ENCODE measurements around the gene LMTK3.
"Not testable (repeated sequence)": the region's sequence is repeated elsewhere in the genome, so short reads cannot be mapped to it uniquely, and the experiment has no call there.

The LMTK3 gene

DNA sequence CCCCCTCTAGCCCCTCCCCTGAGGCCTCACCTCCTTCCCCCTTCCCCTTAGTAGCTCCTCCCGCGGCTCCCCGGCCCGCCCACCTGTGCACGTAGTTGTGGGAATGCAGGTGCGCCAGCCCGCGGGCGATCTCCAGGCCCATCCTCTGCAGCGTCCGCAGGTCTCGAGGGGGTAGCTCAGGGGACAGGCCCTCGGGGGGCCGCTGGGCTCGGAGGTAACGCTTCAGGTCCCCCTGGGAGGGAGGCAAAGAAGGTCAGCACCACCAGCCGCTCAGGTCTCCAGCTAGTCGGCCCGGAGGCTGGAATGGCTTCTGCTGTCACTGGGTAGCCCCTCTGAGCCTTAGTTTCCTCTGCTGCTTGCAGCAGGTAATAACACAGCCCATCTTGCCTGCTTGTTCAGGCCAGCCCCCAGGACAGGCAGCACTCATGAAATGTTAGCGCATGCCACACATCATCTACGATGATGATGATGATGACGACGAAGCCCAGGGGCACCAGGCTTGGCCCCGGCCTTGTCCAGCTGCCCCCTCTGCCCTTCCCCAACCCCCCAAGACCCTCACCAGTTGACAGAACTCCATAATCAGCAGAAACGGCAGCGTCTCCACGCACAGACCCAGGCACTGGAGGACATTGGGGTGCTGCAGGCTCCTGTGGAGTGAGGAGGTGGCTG, 9.2 kb downstream of the LMTK3 start:
- no peak for DNase-seq

DNA sequence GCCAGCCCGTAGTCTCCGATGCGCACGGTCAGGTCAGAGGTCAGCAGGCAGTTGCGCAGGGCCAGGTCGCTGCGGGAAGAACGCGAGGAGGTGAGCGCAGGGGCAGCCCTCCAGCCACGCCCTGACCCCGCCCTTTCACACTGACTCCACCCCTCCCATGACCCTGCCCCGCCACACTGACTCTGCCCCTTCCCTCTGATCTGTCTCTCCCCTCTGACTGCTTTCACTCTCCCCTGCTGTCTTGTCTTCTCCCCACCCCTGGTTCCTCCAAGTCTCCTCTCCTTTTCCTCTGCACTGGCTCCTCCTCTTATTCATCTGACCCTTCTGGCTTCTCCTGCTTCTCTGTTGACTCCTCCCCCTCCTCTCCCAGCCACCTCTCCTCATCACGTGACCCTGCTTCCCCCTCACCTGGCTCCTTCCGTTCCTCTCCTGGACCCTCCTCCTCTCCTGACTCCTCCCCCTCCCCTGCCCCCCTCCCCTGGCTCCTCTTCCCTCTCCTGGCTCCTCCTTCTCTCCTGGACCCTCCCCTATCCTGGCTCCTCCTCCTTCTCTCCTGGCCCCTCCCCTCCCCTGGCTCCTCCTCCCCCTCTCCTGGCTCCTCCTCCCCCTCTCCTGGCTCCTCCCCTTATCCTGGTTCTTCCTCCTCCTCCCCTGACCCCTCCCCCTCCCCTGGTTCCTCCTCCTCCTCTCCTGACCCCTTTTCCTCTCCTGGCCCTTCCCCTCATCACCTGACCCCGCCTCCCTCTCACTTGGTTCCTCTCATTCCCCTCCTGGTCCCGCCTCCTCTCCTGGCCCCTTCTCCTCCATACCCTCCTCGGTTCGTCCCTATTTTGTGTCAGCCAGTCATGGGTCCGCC, 9.9 kb downstream of the LMTK3 start:
- DNase-seq: peak; percentile 69

DNA sequence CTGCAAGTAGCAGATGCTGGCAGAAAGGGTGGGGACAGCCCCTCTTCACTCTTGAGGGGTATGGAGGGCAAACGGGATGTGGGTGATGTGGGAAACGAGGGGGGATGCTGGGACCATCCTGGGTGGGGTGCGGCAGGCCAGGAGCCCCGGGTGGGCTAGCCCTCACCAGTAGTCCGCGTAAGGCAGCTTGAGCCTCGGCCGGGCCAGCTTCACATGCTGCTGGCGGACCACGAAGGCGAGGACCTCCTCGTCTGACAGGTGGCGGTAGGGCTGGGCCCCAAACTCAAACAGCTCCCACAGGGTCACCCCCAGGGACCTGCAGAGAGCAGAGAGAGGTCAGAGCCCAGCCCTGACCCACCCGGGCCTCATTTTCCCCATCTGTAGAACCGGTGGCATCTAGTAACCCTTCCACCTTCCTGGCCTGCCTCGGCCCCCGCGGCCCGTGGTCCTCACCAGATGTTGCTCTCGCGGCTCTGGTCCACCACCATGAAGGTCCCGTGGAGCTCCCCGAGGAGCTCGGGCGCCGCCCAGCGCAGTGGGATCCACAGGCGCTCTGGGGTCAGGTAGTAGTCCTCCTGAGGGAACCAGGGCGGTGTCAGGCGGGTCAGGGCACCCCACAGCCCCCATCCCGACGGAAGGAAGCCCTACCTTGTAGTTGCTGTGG, 10.7 kb downstream of the LMTK3 start:
- DNase-seq: no peak

DNA sequence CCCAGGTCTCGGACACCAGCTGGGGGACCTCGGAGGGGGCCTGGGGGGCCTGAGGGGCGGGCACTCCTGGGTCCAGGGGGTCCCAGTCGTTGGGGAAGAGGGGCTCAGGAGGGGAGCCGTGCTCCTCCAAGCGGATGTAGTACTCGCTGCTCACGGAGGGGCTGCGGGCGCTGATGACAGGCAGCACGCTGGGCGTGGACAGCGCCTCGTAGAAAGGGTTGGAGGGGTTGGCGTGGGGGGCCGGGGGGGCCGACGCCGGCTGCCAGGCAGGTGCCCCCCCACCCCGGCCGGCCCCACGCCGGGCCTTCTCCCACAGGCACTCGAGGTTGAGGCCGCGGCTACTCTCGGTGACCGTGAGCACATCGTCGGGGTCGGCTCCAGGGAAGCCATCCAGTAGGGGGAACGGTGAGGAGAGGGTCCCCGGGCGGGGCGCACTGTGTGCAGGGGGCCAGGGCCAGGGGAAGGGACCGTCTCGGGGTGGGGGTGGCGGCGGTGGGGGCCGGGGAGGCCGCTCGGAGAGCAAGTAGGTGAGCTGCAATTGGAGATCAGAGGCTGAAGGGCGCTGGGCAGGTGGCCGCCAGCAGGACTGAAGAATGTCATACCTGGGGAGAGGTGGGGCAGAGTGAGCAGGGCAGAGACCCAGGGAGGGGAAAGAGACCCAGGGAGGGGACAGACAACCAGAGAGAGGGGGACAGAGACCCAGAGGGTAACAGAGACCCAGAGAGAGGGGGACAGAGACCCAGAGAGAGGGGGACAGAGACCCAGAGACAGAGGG, 12.1 kb downstream of the LMTK3 start:
- DNase-seq: no peak

DNA sequence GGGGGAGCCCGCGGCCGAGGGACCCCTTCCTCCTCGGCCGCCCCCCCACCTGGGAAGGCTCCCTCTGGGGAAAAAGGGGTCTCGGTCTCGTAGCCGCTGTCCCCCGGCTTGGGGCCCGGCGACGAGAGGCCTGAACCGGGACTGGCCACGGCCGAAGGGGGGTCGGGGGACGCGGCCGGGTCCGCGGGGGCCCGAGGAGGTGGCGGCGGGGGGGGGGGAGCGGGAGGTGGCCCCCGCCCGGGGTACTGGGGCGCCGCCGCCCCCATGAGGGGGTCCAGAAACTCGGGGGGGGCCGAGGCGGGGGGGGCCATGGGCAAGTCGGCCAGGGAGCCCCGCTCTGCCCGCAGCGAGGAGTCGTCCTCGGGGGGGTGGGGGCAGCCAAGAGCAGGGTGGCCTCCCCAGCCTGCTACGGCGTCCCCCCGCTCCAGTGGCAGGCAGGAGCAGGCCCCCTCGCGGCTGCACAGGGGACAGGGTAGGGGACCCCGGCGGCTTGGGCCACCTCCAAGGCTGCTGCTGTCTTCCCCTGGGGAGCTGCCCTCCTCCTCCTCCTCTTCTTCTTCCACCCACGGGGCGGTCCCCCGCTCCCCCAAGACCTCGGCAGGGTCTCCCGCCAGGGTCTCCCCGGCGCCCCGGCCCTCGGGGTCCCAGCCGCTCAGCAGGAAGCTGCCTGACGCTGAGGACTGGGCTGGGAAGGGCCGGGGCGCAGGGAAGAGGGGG, 12.9 kb downstream of the LMTK3 start:
- no peak for DNase-seq

DNA sequence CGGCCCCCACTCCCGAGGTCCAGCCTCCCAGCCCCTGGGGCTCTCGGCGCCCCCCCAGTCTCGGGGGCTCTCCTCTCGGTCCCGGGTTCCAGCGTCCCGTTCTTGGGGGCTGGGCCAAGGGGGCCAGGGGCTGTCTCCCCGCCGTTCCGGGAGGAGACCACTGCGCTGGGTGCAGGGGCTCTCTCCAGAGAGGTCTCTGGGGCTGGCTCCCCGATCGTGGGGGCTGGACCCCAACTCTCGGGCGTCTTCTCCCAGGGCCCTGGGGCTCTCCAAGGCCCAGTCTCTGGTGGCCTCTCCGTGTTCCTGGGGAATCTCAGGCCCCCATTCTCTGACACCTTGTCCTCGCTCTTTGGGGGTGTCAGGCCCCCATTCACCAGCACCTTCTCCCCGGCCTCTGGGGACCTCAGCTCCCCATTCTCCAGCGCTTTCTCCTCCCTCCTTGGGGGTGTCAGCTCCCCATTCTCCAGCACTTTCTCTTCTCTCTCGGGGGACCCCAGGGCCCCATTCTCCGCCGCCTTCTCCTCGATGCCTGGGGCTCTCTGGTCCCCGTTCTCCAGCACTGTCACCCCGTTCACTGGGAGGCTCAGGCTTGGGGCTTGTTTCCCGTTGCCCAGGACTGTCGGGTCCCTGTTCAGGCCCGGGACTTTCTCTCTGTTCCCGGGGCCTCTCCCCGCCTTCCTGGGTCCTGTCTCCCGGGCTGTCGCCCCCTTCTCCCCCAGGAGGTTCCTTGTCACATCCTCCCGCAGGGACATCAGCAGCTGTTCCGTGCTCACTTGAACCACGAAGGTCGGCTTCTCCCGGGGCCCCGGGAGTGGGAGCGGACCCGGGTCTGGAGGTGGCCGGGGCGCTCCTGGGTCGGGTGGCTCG, 13.7 kb downstream of the LMTK3 start:
- no peak for DNase-seq

DNA sequence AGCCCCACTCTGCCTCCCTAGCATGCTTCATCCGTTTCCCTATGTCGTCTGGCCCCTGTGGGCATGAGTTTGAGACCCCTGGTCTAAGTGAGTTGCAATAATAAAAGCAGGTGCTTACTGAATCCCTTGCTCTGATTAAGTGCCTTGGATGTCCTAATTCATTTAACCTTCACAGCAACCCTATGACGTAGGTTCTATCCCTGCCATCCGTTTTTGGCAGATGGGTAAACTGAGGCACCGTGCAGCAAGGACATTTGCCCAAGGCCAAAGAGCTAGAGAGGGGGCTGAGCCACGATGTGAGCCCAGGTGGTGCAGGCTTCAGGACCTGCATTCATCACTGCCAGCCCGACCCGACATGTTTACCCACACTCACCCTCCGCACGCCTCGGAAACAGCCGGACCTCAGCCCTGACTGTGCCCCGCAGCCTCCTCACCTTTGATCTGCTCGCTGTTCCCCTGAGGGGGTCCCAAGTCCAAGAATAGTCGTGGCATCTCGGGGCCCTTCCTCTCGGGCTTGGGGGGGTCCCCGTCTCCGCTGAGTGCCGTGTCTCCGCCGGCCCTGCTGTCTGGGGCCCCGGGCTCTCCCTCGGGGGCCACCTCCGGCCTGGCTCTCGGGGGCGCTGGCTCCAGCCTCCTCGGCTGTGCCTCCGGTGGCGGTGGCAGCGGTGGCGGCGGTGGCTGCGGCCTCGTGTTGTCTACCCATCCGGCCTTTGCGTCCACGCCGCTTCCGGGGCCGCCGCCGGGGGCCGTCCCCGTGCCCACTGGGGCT, 14.5 kb downstream of the LMTK3 start:
- no peak for DNase-seq

DNA sequence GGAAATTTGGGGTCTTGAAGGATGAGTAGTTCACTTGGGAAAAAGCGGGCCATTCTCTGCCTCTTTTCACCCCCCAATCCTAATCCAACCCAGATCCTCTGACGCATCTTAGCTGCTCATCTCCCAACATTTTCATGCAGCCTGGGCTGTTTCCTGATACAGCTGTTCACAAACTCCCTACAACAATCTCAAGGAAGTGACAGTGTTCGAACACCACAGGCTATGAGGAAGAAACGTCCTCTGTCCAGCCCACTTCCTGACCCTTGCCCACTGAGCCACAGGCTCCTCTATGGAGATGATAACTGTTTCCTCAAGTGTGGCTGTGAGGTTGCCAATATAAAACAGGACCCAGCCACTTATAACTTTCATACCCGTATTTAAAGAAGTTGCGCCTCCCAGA, 16.2 kb downstream of the LMTK3 start:
- no peak for DNase-seq

DNA sequence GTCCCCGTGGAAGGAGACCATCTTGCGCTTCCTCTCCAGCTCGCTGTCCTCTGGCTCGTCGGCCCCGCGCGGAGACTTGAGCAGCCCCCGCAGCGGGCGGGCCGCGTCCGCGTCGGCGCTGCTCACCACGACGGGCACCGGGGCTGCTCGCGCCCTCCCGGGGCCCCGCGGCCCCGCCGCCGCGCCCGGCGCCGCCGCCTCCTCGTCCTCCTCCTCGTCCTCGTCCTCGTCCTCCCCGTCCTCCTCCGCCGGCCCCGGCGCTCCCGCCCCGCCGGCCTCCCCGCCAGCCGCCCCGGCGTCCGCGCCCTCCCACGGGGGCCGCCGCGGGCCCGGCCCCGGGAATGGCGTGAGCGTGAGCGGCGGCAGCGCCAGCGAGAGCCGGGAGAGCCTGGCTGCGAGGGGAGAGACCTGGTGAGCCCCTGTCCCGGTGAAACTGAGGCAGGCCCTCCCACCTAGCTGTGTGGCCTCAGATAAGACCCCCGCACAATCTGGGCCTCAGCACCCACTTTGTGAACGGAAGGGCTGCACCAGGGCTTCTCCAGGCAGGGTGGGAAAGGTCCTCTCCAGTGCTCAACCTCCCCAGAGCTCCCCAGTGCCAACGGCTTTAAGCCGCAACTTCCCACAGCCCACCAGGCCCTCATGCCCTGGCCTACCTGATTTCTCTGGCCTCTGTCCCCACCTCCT, 17.8 kb downstream of the LMTK3 start:
- no peak for DNase-seq

DNA sequence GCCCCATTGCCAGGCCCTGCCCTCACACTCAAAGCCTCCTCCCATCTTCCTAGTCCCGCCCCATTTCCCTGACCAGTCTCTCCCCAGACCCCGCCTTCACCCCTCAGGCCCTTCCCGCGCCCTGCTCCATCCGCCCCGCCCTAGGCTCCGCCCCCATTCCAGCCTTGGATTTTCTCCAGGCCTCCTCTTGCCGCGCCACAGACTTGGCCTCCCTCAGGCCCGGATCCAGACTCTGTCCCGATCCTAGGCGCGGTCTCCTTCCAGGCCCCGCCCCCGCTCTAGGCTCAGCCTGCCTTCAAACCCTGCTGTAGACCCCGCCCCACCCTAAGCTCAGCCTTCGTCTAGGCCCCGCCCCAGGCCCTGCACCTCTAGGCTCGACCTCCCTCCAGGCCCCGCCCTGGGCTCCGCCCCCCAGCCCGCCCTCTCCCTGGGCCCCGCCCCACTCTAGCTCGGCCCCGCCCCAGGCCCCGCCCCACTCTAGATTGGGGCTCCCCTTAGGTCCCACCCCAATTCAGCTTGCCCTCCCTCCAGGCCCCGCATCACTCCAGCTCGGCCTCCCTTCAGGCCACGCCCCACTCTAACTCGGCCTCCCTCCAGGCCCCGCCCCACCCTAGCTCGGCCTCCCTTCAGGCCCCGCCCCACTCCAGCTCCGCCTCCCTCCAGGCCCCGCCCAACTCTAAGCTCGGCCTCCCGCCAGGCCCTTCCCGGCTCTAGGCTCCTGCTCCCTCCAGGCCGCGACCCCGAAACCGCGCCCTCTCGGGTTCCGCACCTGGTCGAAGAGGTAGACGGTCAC, 18.5 kb downstream of the LMTK3 start:
- peak; percentile 75 for DNase-seq

DNA sequence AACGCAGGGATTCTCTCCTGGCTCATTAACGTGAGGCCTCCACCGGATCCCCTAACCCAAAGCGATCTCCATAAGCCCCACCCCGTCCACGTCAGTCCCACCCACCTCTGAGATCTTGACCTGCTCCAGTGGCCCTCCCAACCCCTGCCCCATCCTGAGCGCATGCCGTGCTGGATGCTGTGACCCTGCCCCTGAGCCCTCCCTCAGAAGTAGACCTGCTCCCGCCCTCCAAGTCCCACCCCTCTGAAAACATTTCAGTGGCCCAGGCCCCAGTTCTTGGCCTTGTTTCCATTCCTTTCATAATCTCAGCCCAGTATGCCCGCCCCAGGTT, 19.9 kb downstream of the LMTK3 start:
- no peak for DNase-seq

DNA sequence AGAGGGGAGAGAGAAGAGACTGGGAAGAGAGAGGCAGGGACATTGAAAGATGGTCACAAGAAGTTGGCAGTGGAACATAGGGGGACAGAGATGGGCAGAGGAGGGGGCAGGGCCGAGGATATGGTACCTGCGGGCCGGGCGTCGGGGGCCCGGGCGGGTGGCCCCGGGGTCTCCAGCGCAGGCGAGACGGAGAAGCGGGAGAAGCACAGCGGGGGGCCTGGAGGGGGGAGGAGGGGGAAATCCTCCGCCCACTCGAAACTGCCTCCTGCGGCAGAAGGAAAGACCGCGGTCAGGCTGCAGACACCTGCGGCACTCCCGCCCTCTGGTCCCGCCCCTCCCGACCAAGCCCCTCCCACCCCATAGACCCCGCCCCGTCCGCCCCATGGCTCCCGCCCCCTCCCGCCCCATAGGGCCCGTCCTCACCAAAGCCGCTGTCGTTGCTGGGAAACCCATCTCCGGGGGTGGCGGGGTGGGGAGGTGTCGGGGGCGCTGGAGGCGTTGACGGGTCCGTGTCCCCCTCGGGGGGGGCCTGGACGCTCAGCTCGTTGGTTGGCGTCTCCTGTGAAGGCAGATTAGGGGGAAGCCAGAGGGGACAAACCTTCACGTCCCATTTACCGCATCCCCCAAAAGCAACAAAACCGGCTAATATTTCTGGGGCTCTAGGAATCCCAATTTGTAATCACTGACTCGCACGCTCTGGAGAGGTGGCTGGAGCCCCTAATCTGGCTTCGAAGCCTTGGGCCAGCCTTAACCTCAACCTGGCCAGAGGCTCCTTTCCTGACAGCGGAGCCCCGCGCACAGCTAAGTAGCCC, 20.4 kb downstream of the LMTK3 start:
- DNase-seq: peak; percentile 67

DNA sequence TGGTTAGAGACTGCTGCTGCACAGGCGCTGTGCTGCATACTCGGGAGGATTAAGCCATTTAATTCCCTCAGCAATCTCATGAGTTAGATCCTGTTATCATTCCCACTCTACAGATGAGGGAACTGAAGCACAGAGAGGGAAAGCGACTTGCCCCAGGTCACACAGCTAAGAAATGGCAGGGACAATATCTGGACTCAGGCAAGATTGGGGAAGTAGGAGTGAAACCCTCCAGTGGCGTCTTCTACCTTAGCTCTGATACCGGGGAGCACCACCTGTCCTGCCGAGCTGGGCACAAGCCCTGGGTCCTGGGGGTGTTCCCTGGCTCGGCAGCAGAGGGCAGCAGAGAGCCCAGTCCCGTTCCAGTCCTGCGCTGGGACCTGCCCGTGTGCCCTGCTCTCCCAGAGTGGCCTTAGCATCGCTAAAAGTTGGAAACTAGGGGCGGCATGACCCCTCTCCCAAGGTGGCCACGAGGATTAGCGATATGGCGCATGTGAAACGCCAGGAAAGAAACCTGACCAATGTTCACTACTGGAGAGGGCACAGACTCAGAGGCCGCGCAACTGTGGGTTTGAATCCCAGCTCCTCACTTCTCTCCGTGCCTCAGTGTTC, 21.9 kb downstream of the LMTK3 start:
- peak; percentile 64 for DNase-seq

DNA sequence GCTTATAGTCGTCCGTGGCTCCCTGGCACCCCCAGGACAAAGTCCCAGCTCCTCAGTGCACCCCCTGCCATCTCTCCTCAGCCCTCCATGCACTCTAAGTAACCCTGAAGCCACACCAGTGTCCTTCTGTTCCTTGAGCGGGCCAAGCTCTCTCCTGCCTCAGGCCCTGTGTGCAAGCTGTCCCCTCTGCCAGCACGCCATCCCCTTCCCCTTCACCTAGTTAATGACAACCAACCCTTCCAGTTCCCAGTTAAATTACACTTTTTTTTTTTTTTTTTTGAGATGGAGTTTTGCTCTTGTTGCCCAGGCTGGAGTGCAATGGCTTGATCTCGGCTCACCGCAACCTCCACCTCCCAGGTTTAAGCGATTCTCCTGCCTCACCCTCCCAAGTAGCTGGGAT, 23.2 kb downstream of the LMTK3 start:
- not testable (repeated sequence) for DNase-seq

DNA sequence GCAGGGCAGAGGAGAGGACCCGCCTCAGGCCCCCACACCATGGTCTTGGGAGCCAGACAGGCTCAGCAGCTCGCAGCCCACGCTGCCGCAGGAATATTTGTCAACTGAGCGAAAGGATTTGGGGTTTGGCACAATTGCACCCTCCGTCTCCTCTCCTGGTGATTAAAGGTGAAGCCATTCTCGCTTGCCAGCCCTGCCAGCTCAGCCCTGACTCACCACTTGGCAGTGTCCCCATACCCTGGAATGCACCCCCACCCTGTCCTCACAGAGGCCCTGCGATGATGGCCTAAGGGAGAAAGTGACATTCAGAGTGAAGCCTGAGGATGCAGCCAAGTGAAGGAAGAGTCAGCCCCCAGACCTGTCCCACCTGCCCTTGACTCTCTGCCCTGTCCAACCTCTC, 23.7 kb downstream of the LMTK3 start:
- no peak for DNase-seq

DNA sequence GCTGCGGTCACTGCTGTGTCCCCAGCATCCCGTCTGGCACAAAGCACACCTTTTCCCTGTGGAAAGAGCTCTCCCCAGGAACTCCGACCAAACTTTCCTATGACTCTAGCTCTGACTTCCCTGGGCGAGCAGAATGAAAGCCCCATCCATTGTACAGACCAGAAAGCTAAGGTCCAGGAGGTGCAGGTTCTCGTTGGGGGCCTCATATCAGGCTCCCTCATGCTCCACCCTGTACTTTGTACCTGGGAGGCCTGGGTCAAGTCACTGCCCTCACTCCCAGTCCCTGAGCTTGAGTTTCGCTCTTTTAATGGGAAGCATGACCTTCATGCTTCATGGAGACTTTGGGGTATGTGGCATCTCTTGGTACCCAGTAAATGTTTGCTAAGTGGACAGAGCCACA, 24.1 kb downstream of the LMTK3 start:
- DNase-seq: no peak

DNA sequence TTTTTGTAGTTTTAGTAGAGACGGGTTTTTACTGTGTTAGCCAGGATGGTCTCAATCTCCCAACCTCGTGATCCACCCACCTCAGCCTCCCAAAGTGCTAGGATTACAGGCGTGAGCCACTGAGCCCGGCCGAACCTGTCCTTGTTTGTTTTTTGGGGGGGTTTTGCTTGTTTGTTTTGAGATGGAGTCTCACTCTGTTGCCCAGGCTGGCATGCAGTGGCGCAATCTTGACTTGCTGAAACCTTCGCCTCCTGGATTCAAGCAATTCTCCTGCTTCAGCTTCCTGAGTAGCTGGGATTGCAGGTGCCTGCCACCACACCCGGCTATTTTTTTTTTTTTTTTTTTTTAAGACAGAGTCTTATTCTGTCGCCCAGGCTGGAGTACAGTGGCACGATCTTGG, 24.9 kb downstream of the LMTK3 start:
- not testable (repeated sequence) for DNase-seq

Measured in effector CD8-positive, alpha-beta T cell (primary cell).